Right atrium auricular region (tissue), 2 donors: ENCODE measurements around the gene ODC1. TPM values are rescaled to one million over a fixed set of nuclear protein-coding genes. Genes with fewer than 3 reads are reported as not detected.

Experiments
- DNase-seq: peaks from one replicate; pipeline ENCODE4 v3.0.0-alpha.2; 2019; ENCODE audit warnings: low spot score
- H3K27ac ChIP-seq, 2 donors: fragments of 200-600 bp; sonication (generic); 1 replicate in 1 of 2; 2 replicates in 1 of 2; pipeline ENCODE4 v1.5.1; 2016 to 2019
- H3K27me3 ChIP-seq, 2 donors: fragments of 200-600 bp; sonication (generic); one replicate each; pipeline versions ENCODE4 v1.5.1 to v1.6.0; 2017 to 2019
- H3K36me3 ChIP-seq: fragments of 200-600 bp; sonication (generic); one replicate; pipeline ENCODE4 v1.5.1; 2016
- H3K4me1 ChIP-seq, 2 donors: fragments of 200-600 bp; sonication (generic); one replicate each; pipeline versions ENCODE4 v1.5.1 to v1.6.0; 2017 to 2019
- H3K4me3 ChIP-seq, 2 donors: fragments of 200-600 bp; sonication (generic); 1 replicate in 1 of 2; 2 replicates in 1 of 2; pipeline ENCODE4 v1.5.1; 2017 to 2019; ENCODE audit warnings: mild to moderate bottlenecking in 1 of 2, moderate library complexity in 1 of 2
- H3K9me3 ChIP-seq, 2 donors: fragments of 200-600 bp; sonication (generic); one replicate each; pipeline ENCODE4 v1.5.1; 2019
- CTCF ChIP-seq, 2 donors: fragments of 200-600 bp; sonication (generic); IDR thresholded peaks; one replicate each; pipeline ENCODE4 v1.5.1; 2019; ENCODE audit warnings: antibody characterized with exemption in 2 of 2
- total RNA-seq, 2 donors: library from RNA; depleted of rRNA; stranded (reverse); fragments of >200 nt; gene quantifications; one replicate each; pipeline ENCODE4 v1.1.0, GENCODE V29; 2016

Gene ODC1
- total RNA-seq, 2 donors from 2014 or later = 41.3 to 73.9 TPM

- no peak for DNase-seq
- H3K27me3 ChIP-seq = no peaks in the 10 kb centered on the region
- H3K36me3 ChIP-seq = no peaks in the 10 kb centered on the region
- no peaks in the 10 kb centered on the region for H3K9me3 ChIP-seq
- H3K27ac ChIP-seq = no peak overlapping the region
- no peak for TF ChIP-seq CTCF (IDR thresholded peaks at IDR 0.05)
- H3K4me1 ChIP-seq = no peaks in the 10 kb centered on the region
- no peak overlapping the region for H3K4me3 ChIP-seq
Observed at GRCh38 chr2:10477443-10478297, 29.5 kb upstream of the ODC1 start.

- DNase-seq = no peak
- Histone ChIP-seq H3K9me3 (no peaks in the 10 kb centered on the region), H3K4me1 (no peaks in the 10 kb centered on the region), H3K27me3 (no peaks in the 10 kb centered on the region), H3K4me3 (no peak overlapping the region), H3K27ac (no peak overlapping the region), H3K36me3 (no peaks in the 10 kb centered on the region)
- TF ChIP-seq CTCF (IDR thresholded peaks at IDR 0.05) = no peak
Observed at GRCh38 chr2:10476723-10477442, 28.8 kb upstream of the ODC1 start.

GRCh38 chr2:10475811-10476660 is 27.9 kb upstream of the ODC1 start:
- H3K4me1 ChIP-seq = no peaks in the 10 kb centered on the region
- H3K27me3 ChIP-seq = no peaks in the 10 kb centered on the region
- H3K36me3 ChIP-seq = no peaks in the 10 kb centered on the region
- DNase-seq = no peak
- no peak overlapping the region for H3K4me3 ChIP-seq
- no peaks in the 10 kb centered on the region for H3K9me3 ChIP-seq
- TF ChIP-seq CTCF (IDR thresholded peaks at IDR 0.05) = no peak
- no peak overlapping the region for H3K27ac ChIP-seq

DNA sequence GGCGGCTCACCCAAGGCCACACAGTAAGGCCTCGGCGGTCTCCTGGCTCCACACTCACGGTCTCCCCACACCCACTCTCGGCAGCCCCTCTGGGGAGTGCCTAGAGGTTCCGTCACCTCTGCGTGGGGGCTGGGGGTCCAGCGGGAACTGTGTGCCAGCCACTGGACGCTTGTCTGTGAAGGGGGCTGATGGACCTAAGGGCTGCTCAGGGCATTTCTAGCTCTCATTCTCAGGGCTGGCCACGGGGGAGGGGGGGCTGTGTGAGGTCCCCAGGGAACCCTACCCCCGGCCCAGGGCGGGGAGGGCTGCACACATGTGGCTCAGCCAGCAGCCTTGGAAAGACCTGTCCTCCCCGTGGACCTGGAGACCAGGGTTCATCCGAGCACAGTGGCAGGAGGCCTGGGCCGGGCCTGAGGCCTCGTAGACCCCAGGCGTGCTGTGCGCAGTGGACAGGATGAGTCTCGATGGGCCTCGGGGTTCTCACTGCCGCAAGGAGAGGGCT is 27.1 kb upstream of the ODC1 start:
- Histone ChIP-seq H3K9me3 (no peaks in the 10 kb centered on the region), H3K36me3 (no peaks in the 10 kb centered on the region), H3K27me3 (no peaks in the 10 kb centered on the region), H3K27ac (no peak overlapping the region), H3K4me3 (no peak overlapping the region), H3K4me1 (no peaks in the 10 kb centered on the region)
- no peak for TF ChIP-seq CTCF (IDR thresholded peaks at IDR 0.05)
- DNase-seq = no peak

DNA sequence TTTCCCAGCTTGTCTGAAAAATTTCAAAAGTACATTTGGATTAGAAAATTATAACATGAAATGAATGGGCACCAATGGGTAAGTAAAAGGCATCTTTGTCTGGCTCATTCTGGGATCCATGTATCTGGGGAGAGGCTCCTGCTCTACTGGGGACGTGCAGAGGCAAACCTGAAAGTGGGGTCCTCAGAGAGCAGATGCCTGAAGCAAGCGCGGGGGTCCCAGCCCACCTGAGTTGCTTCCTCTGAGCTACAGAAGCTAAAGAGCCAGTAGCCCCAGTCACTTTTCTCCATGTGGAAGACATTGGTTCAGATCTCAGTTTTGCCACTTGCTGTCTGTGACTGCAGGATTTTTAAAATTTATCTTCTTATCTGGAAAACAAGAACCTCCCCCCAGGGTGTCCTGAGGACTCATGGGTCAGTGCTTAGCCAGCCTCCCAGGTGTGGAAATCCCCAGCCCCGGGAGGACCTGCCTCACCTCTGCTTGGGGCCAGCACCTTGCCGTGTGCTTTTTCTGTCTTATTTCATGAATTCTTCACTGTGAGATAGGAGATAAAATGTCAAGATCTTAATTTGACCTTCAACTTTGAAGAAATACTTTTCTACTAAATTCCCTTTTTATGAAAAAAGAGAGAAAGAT is 25.1 kb upstream of the ODC1 start:
- no peaks in the 10 kb centered on the region for H3K4me1 ChIP-seq
- H3K27me3 ChIP-seq = no peaks in the 10 kb centered on the region
- no peak for TF ChIP-seq CTCF (IDR thresholded peaks at IDR 0.05)
- no peaks in the 10 kb centered on the region for H3K9me3 ChIP-seq
- no peak for DNase-seq
- H3K4me3 ChIP-seq = no peak overlapping the region
- H3K27ac ChIP-seq = no peak overlapping the region
- no peaks in the 10 kb centered on the region for H3K36me3 ChIP-seq
